ENCODE measurements around the gene TP53I11.
A peak's percentile ranks its signal among the peaks of the same experiment; 100 is the strongest.

Gene TP53I11

DNA sequence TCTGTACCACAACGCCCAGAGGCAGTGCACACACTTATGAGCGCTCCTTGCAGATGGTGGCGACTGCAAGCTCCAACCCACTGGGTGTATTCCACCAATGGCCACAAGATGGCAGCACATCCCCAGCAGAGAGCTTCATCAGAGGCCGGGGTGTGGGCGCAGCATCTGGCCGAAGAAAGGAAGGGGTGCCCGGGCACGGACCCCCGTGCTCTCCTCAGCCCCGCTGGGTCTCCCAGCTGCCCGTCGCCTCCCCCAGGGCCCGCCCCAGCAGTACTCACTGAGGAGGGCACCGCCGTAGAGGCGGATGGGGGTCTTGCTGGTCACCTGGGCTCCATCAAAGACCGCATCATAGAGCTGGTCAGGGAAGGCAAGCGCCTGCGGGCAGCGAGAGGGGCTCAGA lies 14.2 kb downstream of the TP53I11 start:
- H2BK15ac ChIP-seq (ENCODE audit: low read depth, poor library complexity, severe bottlenecking) = no peak overlapping the region
- no peak overlapping the region for H4K91ac ChIP-seq (ENCODE audit: low read length)
- DNase-seq = peak; percentile 78
- no peak overlapping the region for H2BK5ac ChIP-seq (ENCODE audit: low read depth, low read length, poor library complexity, severe bottlenecking)
- H3K23ac ChIP-seq (ENCODE audit: low read length in 2 of 2) = no peak overlapping the region
- H3K4ac ChIP-seq (ENCODE audit: low read depth in 1 of 2, low read length in 2 of 2) = no peak overlapping the region
- H2AK5ac ChIP-seq (ENCODE audit: low read length, severe bottlenecking) = no peak overlapping the region
- peaks cover 4% of the 10 kb centered on the region for H3K79me1 ChIP-seq (replicated peaks; ENCODE audit: low read length, poor library complexity, severe bottlenecking)
- no peak overlapping the region for H3K4me2 ChIP-seq (ENCODE audit: low read length, poor library complexity, severe bottlenecking)
- H4K8ac ChIP-seq (ENCODE audit: low read length) = peak overlapping the region; percentile 43
- no peak overlapping the region for H2AFZ ChIP-seq (ENCODE audit: low read depth, low read length)
- H3K9ac ChIP-seq (ENCODE audit: low read length) = no peak overlapping the region
- H3K4me1 ChIP-seq (ENCODE audit: control insufficient read depth, insufficient read depth, low read depth, low read length) = peaks cover 5% of the 10 kb centered on the region
- no peak overlapping the region for H2BK12ac ChIP-seq (ENCODE audit: low read length in 2 of 2)
- peak overlapping the region; percentile 24 for H2BK120ac ChIP-seq (ENCODE audit: low read depth, low read length)
- no peak overlapping the region for H3K14ac ChIP-seq (ENCODE audit: low read length in 2 of 2)
- peak overlapping the region in 1 of 2 experiments; percentile 42 for H3K18ac ChIP-seq (ENCODE audit: low read depth in 1 of 2, low read length in 2 of 2)
- 29% methylated on average over 20 of the region's 20 CpGs for WGBS
- no peaks in the 10 kb centered on the region for H3K9me3 ChIP-seq (ENCODE audit: control insufficient read depth, low read length)
- peaks cover 37 to 59% of the 10 kb centered on the region in 2 experiments for H3K36me3 ChIP-seq (ENCODE audit: control insufficient read depth in 1 of 2, insufficient read depth in 2 of 2, low read depth in 1 of 2, low read length in 2 of 2)
- no peak overlapping the region for H3K27ac ChIP-seq (ENCODE audit: low read length, poor library complexity, severe bottlenecking)
- peaks cover 0 to 8% of the 10 kb centered on the region in 2 experiments for H3K27me3 ChIP-seq (ENCODE audit: control insufficient read depth in 1 of 2, insufficient read depth in 1 of 2, low read length in 2 of 2)
- H3K4me3 ChIP-seq (ENCODE audit: insufficient read depth in 1 of 2, low read depth in 1 of 2, low read length in 2 of 2) = no peak overlapping the region

DNA sequence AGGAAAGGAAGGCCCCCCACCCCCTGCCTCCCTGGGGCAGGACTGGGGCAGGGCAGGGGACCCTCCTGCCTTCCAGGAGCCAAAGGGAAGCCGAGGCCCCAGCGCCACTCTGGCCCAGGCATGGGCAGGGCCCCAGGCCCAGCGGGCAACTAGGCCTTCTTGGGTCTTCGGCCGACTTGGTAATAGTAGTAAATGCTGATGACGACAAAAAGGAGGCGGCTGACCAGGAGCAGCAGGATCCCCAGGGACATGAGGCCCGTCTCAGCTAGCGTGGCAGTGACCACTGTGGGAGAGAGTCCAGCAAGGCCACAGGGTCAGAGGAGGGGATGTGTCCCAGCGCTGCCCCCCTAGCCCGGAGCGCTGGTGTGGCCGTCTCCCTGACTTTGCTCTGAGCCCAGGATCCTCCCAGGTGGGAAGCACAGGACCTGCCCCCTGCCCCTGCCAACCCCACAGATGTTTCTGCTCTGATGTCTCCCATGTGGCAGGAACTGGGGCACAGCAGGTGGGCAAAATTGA lies 15.9 kb downstream of the TP53I11 start:
- Histone ChIP-seq H3K36me3 (ENCODE audit: control insufficient read depth in 1 of 2, insufficient read depth in 2 of 2, low read depth in 1 of 2, low read length in 2 of 2) (peaks cover 32 to 52% of the 10 kb centered on the region in 2 experiments), H3K9ac (ENCODE audit: low read length) (no peak overlapping the region), H3K4me1 (ENCODE audit: control insufficient read depth, insufficient read depth, low read depth, low read length) (peaks cover 5% of the 10 kb centered on the region), H4K8ac (ENCODE audit: low read length) (peak overlapping the region; percentile 33), H4K91ac (ENCODE audit: low read length) (no peak overlapping the region), H3K23ac (ENCODE audit: low read length in 2 of 2) (no peak overlapping the region), H3K4me3 (ENCODE audit: insufficient read depth in 1 of 2, low read depth in 1 of 2, low read length in 2 of 2) (no peak overlapping the region), H3K4ac (ENCODE audit: low read depth in 1 of 2, low read length in 2 of 2) (no peak overlapping the region), H3K4me2 (ENCODE audit: low read length, poor library complexity, severe bottlenecking) (no peak overlapping the region), H3K27ac (ENCODE audit: low read length, poor library complexity, severe bottlenecking) (no peak overlapping the region), H3K9me3 (ENCODE audit: control insufficient read depth, low read length) (no peaks in the 10 kb centered on the region), H3K14ac (ENCODE audit: low read length in 2 of 2) (no peak overlapping the region), H3K18ac (ENCODE audit: low read depth in 1 of 2, low read length in 2 of 2) (no peak overlapping the region), H2BK5ac (ENCODE audit: low read depth, low read length, poor library complexity, severe bottlenecking) (no peak overlapping the region), H2BK12ac (ENCODE audit: low read length in 2 of 2) (no peak overlapping the region), H3K79me1 (replicated peaks; ENCODE audit: low read length, poor library complexity, severe bottlenecking) (no peaks in the 10 kb centered on the region), H2BK120ac (ENCODE audit: low read depth, low read length) (no peak overlapping the region), H3K27me3 (ENCODE audit: control insufficient read depth in 1 of 2, insufficient read depth in 1 of 2, low read length in 2 of 2) (peaks cover 0 to 25% of the 10 kb centered on the region in 2 experiments), H2AK5ac (ENCODE audit: low read length, severe bottlenecking) (no peak overlapping the region), H2AFZ (ENCODE audit: low read depth, low read length) (no peak overlapping the region), H2BK15ac (ENCODE audit: low read depth, poor library complexity, severe bottlenecking) (no peak overlapping the region)
- WGBS = over 99% methylated on average over 13 of the region's 13 CpGs
- DNase-seq = no peak

DNA sequence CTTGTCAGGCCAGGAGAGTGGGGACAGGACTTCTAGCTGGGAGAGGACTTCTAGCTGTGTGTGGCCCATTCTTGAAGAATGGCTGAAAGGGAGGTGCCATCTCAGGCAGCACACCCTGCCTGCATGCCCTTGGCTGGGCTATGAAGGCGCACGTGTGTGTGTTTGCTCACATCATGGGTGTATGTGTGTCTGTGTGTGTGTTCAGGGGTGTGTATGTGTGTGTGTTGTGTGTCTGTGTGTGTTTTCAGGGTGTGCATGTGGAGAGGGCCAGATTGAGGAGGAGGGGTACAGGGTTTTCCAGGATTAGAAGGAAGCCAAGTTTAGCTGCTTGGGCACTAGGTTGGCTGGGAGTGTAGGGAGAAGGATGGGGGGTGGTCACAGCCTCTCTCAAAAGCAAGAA lies 16.6 kb downstream of the TP53I11 start:
- Histone ChIP-seq H3K4me2 (ENCODE audit: low read length, poor library complexity, severe bottlenecking) (no peak overlapping the region), H3K4ac (ENCODE audit: low read depth in 1 of 2, low read length in 2 of 2) (no peak overlapping the region), H2BK120ac (ENCODE audit: low read depth, low read length) (no peak overlapping the region), H3K27me3 (ENCODE audit: control insufficient read depth in 1 of 2, insufficient read depth in 1 of 2, low read length in 2 of 2) (peaks cover 0 to 32% of the 10 kb centered on the region in 2 experiments), H3K4me3 (ENCODE audit: insufficient read depth in 1 of 2, low read depth in 1 of 2, low read length in 2 of 2) (no peak overlapping the region), H4K91ac (ENCODE audit: low read length) (no peak overlapping the region), H2BK5ac (ENCODE audit: low read depth, low read length, poor library complexity, severe bottlenecking) (no peak overlapping the region), H3K79me1 (replicated peaks; ENCODE audit: low read length, poor library complexity, severe bottlenecking) (no peaks in the 10 kb centered on the region), H3K9me3 (ENCODE audit: control insufficient read depth, low read length) (no peaks in the 10 kb centered on the region), H2BK12ac (ENCODE audit: low read length in 2 of 2) (no peak overlapping the region), H3K36me3 (ENCODE audit: control insufficient read depth in 1 of 2, insufficient read depth in 2 of 2, low read depth in 1 of 2, low read length in 2 of 2) (peaks cover 32 to 52% of the 10 kb centered on the region in 2 experiments), H3K14ac (ENCODE audit: low read length in 2 of 2) (no peak overlapping the region), H2AK5ac (ENCODE audit: low read length, severe bottlenecking) (no peak overlapping the region), H3K23ac (ENCODE audit: low read length in 2 of 2) (no peak overlapping the region), H3K27ac (ENCODE audit: low read length, poor library complexity, severe bottlenecking) (no peak overlapping the region), H2BK15ac (ENCODE audit: low read depth, poor library complexity, severe bottlenecking) (no peak overlapping the region), H3K18ac (ENCODE audit: low read depth in 1 of 2, low read length in 2 of 2) (no peak overlapping the region), H4K8ac (ENCODE audit: low read length) (no peak overlapping the region), H3K9ac (ENCODE audit: low read length) (no peak overlapping the region), H3K4me1 (ENCODE audit: control insufficient read depth, insufficient read depth, low read depth, low read length) (peaks cover 5% of the 10 kb centered on the region), H2AFZ (ENCODE audit: low read depth, low read length) (no peak overlapping the region)
- no peak for DNase-seq
- WGBS = 89% methylated on average over 2 of the region's 2 CpGs

- peak overlapping the region; percentile 67 for H2BK15ac ChIP-seq (ENCODE audit: low read depth, poor library complexity, severe bottlenecking)
- H3K4me2 ChIP-seq (ENCODE audit: low read length, poor library complexity, severe bottlenecking) = peak overlapping the region; percentile 14
- H3K27ac ChIP-seq (ENCODE audit: low read length, poor library complexity, severe bottlenecking) = no peak overlapping the region
- 98% methylated on average over 2 of the region's 3 CpGs for WGBS
- H2AFZ ChIP-seq (ENCODE audit: low read depth, low read length) = no peak overlapping the region
- H4K91ac ChIP-seq (ENCODE audit: low read length) = no peak overlapping the region
- no peak for DNase-seq
- H4K8ac ChIP-seq (ENCODE audit: low read length) = no peak overlapping the region
- no peak overlapping the region for H3K9ac ChIP-seq (ENCODE audit: low read length)
- peaks cover 2% of the 10 kb centered on the region for H3K4me1 ChIP-seq (ENCODE audit: control insufficient read depth, insufficient read depth, low read depth, low read length)
- no peaks in the 10 kb centered on the region for H3K79me1 ChIP-seq (replicated peaks; ENCODE audit: low read length, poor library complexity, severe bottlenecking)
- no peak overlapping the region for H2AK5ac ChIP-seq (ENCODE audit: low read length, severe bottlenecking)
- H3K4me3 ChIP-seq (ENCODE audit: insufficient read depth in 1 of 2, low read depth in 1 of 2, low read length in 2 of 2) = no peak overlapping the region
- no peak overlapping the region for H2BK5ac ChIP-seq (ENCODE audit: low read depth, low read length, poor library complexity, severe bottlenecking)
- H3K4ac ChIP-seq (ENCODE audit: low read depth in 1 of 2, low read length in 2 of 2) = no peak overlapping the region
- H3K14ac ChIP-seq (ENCODE audit: low read length in 2 of 2) = peak overlapping the region in 1 of 2 experiments; percentile 21
- peaks cover 11 to 48% of the 10 kb centered on the region in 2 experiments for H3K27me3 ChIP-seq (ENCODE audit: control insufficient read depth in 1 of 2, insufficient read depth in 1 of 2, low read length in 2 of 2)
- no peak overlapping the region for H2BK120ac ChIP-seq (ENCODE audit: low read depth, low read length)
- no peak overlapping the region for H2BK12ac ChIP-seq (ENCODE audit: low read length in 2 of 2)
- H3K18ac ChIP-seq (ENCODE audit: low read depth in 1 of 2, low read length in 2 of 2) = no peak overlapping the region
- no peak overlapping the region for H3K23ac ChIP-seq (ENCODE audit: low read length in 2 of 2)
- H3K36me3 ChIP-seq (ENCODE audit: control insufficient read depth in 1 of 2, insufficient read depth in 2 of 2, low read depth in 1 of 2, low read length in 2 of 2) = peaks cover 23 to 36% of the 10 kb centered on the region in 2 experiments
- no peaks in the 10 kb centered on the region for H3K9me3 ChIP-seq (ENCODE audit: control insufficient read depth, low read length)
Observed at GRCh38 chr11:44931466-44931865, 19.2 kb downstream of the TP53I11 start.
